Lower lobe of right lung (tissue), 2 donors: ENCODE data around the gene TFF1. TPM values are rescaled to one million over a fixed set of nuclear protein-coding genes. Genes with fewer than 3 reads are reported as not detected.

Experiments used
- ATAC-seq, 2 donors: fragments of 200-7000 bp; cut with Tn5 transposase; one replicate each; pipeline ENCODE4 v1.9.1; 2020 to 2022; ENCODE audit warnings: mild to moderate bottlenecking in 2 of 2, moderate library complexity in 2 of 2
- DNase-seq: peaks from one replicate; pipeline ENCODE4 v3.0.0-alpha.2; 2020
- H3K27ac ChIP-seq: fragments of 200-600 bp; one replicate; pipeline ENCODE4 v1.8.0; 2022
- H3K27me3 ChIP-seq: fragments of 200-600 bp; one replicate; pipeline ENCODE4 v1.8.0; 2022; ENCODE audit warnings: low read depth
- H3K36me3 ChIP-seq: fragments of 200-600 bp; one replicate; pipeline ENCODE4 v1.8.0; 2022; ENCODE audit warnings: mild to moderate bottlenecking
- H3K4me1 ChIP-seq: fragments of 200-600 bp; one replicate; pipeline ENCODE4 v1.8.0; 2022
- H3K4me3 ChIP-seq: fragments of 200-600 bp; one replicate; pipeline ENCODE4 v1.8.0; 2022; ENCODE audit warnings: mild to moderate bottlenecking
- H3K9me3 ChIP-seq: fragments of 200-600 bp; one replicate; pipeline ENCODE4 v1.8.0; 2022
- intact Hi-C: fragments of 100-400 bp; cut with DNase I; formaldehyde crosslinking; loops from one replicate; pipeline ENCODE4 v1.11.0; 2022
- total RNA-seq: library from RNA; stranded (reverse); fragmentation: NEBNext Ultra II Directional; extraction: Animal tissue kit (Norgen Biotek cat#: 25700); gene quantifications from one replicate; pipeline ENCODE4 v1.2.1, GENCODE V29; 2021
- TF ChIP-seq, protein P1 (sequence below): fragments of 200-600 bp; IDR thresholded peaks from one replicate; pipeline ENCODE4 v1.8.0; 2022; ENCODE audit warnings: antibody characterized with exemption, mild to moderate bottlenecking
- donor health status: DM: no; HTN: yes; CAD: no; lungs with severe emphysema.

The TFF1 gene
- total RNA-seq, 1 donor from 2014 or later, result not detected

DNA sequence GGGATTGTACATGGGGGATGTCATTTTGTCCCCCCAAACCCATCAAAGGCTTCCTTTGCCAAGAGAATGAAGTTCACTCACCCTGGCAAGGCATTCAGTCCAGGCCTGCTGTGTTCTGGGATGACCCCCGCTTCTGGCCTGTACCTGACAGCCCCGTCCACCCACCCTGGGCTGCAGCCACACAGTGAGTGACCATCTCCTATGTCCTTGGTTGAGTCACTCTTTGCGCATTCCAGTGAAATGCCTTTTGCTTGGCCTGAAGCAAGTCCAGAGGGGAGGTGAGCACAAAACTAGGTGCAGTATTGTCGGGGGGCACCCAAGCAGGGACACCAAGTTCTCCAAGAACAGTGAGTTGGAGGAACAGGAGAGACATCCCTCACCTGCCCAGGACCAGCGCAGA, 19.3 kb upstream of the TFF1 start:
- Histone ChIP-seq H3K27ac (no peak overlapping the region), H3K4me3 (no peak overlapping the region), H3K4me1 (no peaks in the 10 kb centered on the region), H3K36me3 (no peaks in the 10 kb centered on the region), H3K9me3 (no peaks in the 10 kb centered on the region), H3K27me3 (no peaks in the 10 kb centered on the region)
- DNase-seq, result no peak
- intact Hi-C loops, result no loop called here
- no peak for ATAC-seq
- TF ChIP-seq, protein P1, sequence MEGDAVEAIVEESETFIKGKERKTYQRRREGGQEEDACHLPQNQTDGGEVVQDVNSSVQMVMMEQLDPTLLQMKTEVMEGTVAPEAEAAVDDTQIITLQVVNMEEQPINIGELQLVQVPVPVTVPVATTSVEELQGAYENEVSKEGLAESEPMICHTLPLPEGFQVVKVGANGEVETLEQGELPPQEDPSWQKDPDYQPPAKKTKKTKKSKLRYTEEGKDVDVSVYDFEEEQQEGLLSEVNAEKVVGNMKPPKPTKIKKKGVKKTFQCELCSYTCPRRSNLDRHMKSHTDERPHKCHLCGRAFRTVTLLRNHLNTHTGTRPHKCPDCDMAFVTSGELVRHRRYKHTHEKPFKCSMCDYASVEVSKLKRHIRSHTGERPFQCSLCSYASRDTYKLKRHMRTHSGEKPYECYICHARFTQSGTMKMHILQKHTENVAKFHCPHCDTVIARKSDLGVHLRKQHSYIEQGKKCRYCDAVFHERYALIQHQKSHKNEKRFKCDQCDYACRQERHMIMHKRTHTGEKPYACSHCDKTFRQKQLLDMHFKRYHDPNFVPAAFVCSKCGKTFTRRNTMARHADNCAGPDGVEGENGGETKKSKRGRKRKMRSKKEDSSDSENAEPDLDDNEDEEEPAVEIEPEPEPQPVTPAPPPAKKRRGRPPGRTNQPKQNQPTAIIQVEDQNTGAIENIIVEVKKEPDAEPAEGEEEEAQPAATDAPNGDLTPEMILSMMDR, result no peak

DNA sequence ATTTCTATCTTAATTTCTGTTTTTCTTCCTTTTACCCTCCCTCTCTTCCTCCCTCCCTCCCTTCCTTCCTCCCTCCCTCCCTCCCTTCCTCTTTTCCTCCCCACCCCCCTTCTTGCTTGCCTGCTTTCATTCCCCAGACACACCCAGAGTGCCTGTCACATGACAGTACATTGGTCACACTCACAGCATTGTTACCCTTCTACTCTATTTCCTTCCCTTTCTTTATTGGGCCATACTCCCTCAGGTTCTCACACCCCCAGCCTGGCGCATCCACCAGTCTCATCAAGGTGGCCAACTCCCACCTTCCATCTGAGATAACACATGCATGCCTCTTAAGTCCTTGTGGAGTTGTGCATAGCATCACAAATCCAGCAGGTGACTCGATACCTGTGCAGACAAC, 18.7 kb upstream of the TFF1 start:
- DNase-seq (no peak), ATAC-seq (no peak)
- no peak overlapping the region for H3K4me3 ChIP-seq
- no peaks in the 10 kb centered on the region for H3K36me3 ChIP-seq
- no peaks in the 10 kb centered on the region for H3K4me1 ChIP-seq
- intact Hi-C loops, result no loop called here
- TF ChIP-seq, protein P1, result no peak
- H3K27me3 ChIP-seq, result no peaks in the 10 kb centered on the region
- H3K27ac ChIP-seq, result no peak overlapping the region
- H3K9me3 ChIP-seq, result no peaks in the 10 kb centered on the region

DNA sequence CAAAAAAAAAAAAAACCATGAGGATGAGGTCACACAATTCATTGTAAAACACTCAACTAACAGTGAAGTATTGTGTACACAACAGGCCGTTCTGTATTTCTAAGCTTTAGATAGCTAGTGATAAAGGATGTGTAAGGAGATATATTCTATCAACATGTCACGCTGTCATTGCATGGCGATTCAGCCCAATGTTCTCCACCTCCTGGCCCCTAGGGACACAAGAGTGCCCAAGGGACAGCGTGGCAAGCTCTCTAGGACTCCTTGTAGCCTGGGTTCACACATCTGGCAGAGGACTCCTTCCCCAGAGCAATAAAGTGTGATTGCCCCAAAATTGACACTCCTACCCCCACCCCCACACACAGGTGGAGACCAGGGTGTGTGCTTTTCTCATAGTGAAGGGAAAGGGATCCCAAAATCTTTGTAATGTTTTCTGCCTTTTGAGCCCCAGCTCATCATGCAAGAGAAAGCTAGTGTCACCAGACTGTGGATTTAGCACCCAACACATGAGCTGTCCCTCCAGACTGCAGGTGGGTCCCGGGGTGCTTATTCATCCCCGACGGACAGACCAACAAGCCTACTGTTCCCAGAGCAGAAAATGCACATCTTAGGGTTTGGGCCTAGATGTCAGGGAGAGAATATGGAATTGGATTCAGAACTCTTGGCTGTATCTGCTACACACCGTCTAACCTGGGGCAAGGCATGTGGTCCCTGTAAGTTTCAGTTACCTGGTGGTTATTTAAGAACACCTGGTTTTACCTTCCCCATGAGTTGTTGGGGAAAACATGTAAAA, 18.0 kb upstream of the TFF1 start:
- no peaks in the 10 kb centered on the region for H3K36me3 ChIP-seq
- intact Hi-C loops, result no loop called here
- ATAC-seq (no peak), DNase-seq (no peak)
- no peaks in the 10 kb centered on the region for H3K27me3 ChIP-seq
- H3K9me3 ChIP-seq, result no peaks in the 10 kb centered on the region
- H3K4me3 ChIP-seq, result no peak overlapping the region
- TF ChIP-seq, protein P1, result no peak
- no peaks in the 10 kb centered on the region for H3K4me1 ChIP-seq
- H3K27ac ChIP-seq, result no peak overlapping the region

DNA sequence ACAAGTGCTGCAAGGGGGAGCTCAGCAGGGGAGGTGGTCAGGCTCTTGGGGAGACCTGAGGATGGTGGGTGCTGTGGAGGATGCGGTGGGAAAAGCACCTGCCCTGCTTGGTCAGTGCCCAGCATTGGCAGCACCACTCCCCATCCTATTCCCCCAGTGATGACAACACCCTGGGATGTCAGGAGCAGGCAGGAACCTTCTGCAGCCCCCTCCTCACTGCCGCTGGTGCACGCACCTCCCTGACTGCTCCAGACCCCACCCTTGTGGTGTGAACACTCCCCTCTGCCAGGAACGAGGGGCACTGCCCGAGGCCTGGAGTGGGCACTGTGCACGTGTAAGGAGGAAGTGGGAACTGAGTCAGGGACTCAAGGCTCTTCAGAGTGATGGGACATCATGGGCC, 17.0 kb upstream of the TFF1 start:
- Histone ChIP-seq H3K27me3 (no peaks in the 10 kb centered on the region), H3K36me3 (no peaks in the 10 kb centered on the region), H3K27ac (no peak overlapping the region), H3K4me1 (no peaks in the 10 kb centered on the region), H3K4me3 (no peak overlapping the region), H3K9me3 (no peaks in the 10 kb centered on the region)
- DNase-seq (no peak), ATAC-seq (no peak)
- TF ChIP-seq, protein P1, result no peak
- intact Hi-C loops, result no loop called here

DNA sequence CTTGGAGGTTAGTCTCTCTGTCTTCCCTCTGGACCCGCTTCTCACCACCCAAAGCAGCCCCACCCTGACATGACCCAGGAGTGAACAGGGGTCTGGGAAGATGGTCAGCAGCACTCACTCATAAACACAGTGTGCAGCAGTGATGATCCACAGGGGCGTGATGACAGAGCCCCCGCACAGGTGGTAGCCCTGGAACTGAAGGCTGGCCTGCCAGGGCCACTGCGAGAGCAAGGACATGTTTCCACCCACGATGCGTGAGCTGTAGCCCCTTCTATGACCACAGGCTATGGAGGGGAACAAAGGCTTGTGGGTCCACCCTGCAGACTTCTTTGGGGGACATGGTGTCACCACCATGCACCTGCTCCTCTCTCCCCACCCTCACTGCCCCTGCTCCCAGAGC, 16.6 kb upstream of the TFF1 start:
- no peak overlapping the region for H3K27ac ChIP-seq
- intact Hi-C loops, result no loop called here
- no peaks in the 10 kb centered on the region for H3K4me1 ChIP-seq
- ATAC-seq, result no peak
- no peaks in the 10 kb centered on the region for H3K36me3 ChIP-seq
- no peaks in the 10 kb centered on the region for H3K9me3 ChIP-seq
- TF ChIP-seq, protein P1, result no peak
- DNase-seq, result no peak
- H3K27me3 ChIP-seq, result no peaks in the 10 kb centered on the region
- no peak overlapping the region for H3K4me3 ChIP-seq
